ENCODE data around the gene CEP104. TPM values are rescaled to one million over a fixed set of nuclear protein-coding genes. Genes with fewer than 3 reads are reported as not detected.

Gene CEP104
- total and polyA plus RNA-seq, 9 of the 15 experiments (the other 6 are each of a cell fraction or from before 2014, with no cell fraction given) = 11.2 to 63.4 (median 42.6) TPM

- peak; percentile 89 for TF ChIP-seq CXXC5 (CRISPR knock-in tag; IDR thresholded peaks at IDR 0.05)
- TF ChIP-seq GTF2A2 (tag; IDR thresholded peaks at IDR 0.05) = no peak
- TF ChIP-seq ZBTB40 (IDR thresholded peaks at IDR 0.05) = peak; percentile 70
- TF ChIP-seq ZBTB40 (CRISPR knock-in tag; IDR thresholded peaks at IDR 0.05) = no peak
- TF ChIP-seq ZSCAN32 (CRISPR knock-in tag; IDR thresholded peaks at IDR 0.05) = no peak
- TF ChIP-seq RBFOX2 (IDR thresholded peaks at IDR 0.05; ENCODE audit: low read depth, low read length) = peak; percentile 89
- TF ChIP-seq EGR1 (conservative IDR thresholded peaks at IDR 0.05) = 0 out of 2 replicates have a peak, but pooled peaks have one; percentile 2
- TF ChIP-seq ZNF583 (CRISPR knock-in tag; IDR thresholded peaks at IDR 0.05) = peak; percentile 86
- peak; percentile 98 for TF ChIP-seq ZNF584 (CRISPR knock-in tag; IDR thresholded peaks at IDR 0.05; ENCODE audit: low read depth)
- no peak for TF ChIP-seq HES1 (IDR thresholded peaks at IDR 0.05; ENCODE audit: low read depth)
- peak; percentile 98 for TF ChIP-seq NCOR1 (IDR thresholded peaks at IDR 0.05)
- no peak for TF ChIP-seq ATF1 (CRISPR knock-in tag; IDR thresholded peaks at IDR 0.05)
- peak; percentile 91 for TF ChIP-seq ATF1 (tag; IDR thresholded peaks at IDR 0.05)
- TF ChIP-seq YY1 (IDR thresholded peaks at IDR 0.05; ENCODE audit: borderline replicate concordance in 1 of 3, control insufficient read depth in 1 of 3, extremely low read depth in 1 of 3, insufficient read depth in 3 of 3, insufficient read length in 1 of 3, insufficient replicate concordance in 2 of 3, low read depth in 1 of 3, low read length in 2 of 3) = peak; percentile 97 to 99 (median 98)
- TF ChIP-seq MCM7 (IDR thresholded peaks at IDR 0.05) = no peak
- TF ChIP-seq CCNT2 (IDR thresholded peaks at IDR 0.05; ENCODE audit: borderline replicate concordance, extremely low read depth, insufficient read length, low read depth, low read length) = peak; percentile 84
- no peak; the same call in 1 of the 2 replicates for TF ChIP-seq JUNB (CRISPR knock-in tag; conservative IDR thresholded peaks at IDR 0.05)
- peak; percentile 89; the same call in 1 of the 2 replicates for TF ChIP-seq ZC3H8 (IDR thresholded peaks at IDR 0.05)
- TF ChIP-seq ZNF197 (CRISPR knock-in tag; IDR thresholded peaks at IDR 0.05; ENCODE audit: low read depth) = peak; percentile 99
Measured at GRCh38 chr1:3900150-3900968, 43.3 kb upstream of the CEP104 start, which contains the start of gene C1orf174 (continued).
